WERI-Rb-1 (cell line): Measurements from ENCODE around the gene CASR.

Experiments
- DNase-seq: peaks from one replicate; pipeline ENCODE4 v3.0.0-alpha.2; 2020
- H3K27ac ChIP-seq: fragments of 250-450 bp; sonication (Bioruptor Pico); 2 replicates; pipeline ENCODE4 v1.5.1; 2020; ENCODE audit warnings: mild to moderate bottlenecking, moderate library complexity
- H3K27me3 ChIP-seq: fragments of 250-450 bp; sonication (Bioruptor Pico); 2 replicates; pipeline ENCODE4 v1.5.1; 2021; ENCODE audit warnings: mild to moderate bottlenecking, low read depth, moderate library complexity; ENCODE audit not compliant: insufficient read depth, severe bottlenecking
- H3K36me3 ChIP-seq: fragments of 250-450 bp; sonication (Bioruptor Pico); 2 replicates; pipeline ENCODE4 v1.5.1; 2020; ENCODE audit warnings: mild to moderate bottlenecking, moderate library complexity
- H3K4me3 ChIP-seq: 2 replicates; pipeline ENCODE4 v1.5.1; 2011; ENCODE audit warnings: low read depth, mild to moderate bottlenecking, control low read depth, low read length
- H3K9me3 ChIP-seq: fragments of 250-450 bp; sonication (Bioruptor Pico); 2 replicates; pipeline ENCODE4 v1.5.1; 2021; ENCODE audit warnings: mild to moderate bottlenecking, moderate library complexity; ENCODE audit not compliant: severe bottlenecking
- CTCF ChIP-seq: IDR thresholded peaks from 2 replicates; pipeline ENCODE4 v1.5.1; 2011; ENCODE audit warnings: low read depth, mild to moderate bottlenecking, control low read depth, inconsistent platforms, low read length

CASR gene

GRCh38 chr3:122305818-122306621 lies 122.6 kb downstream of the CASR start:
- DNase-seq, result peak; percentile 31
- Histone ChIP-seq H3K4me3 (no peak overlapping the region), H3K9me3 (no peaks in the 10 kb centered on the region), H3K27me3 (peaks cover 6% of the 10 kb centered on the region), H3K27ac (no peak overlapping the region), H3K36me3 (no peaks in the 10 kb centered on the region)
- peak; percentile 47 for TF ChIP-seq CTCF

- Histone ChIP-seq H3K27ac (no peak overlapping the region), H3K36me3 (no peaks in the 10 kb centered on the region), H3K9me3 (no peaks in the 10 kb centered on the region), H3K27me3 (peaks cover 6% of the 10 kb centered on the region), H3K4me3 (no peak overlapping the region)
- DNase-seq, result no peak
- TF ChIP-seq CTCF, result no peak
These were observed 123.1 kb downstream of the CASR start for GRCh38 chr3:122306622-122306953.

GRCh38 chr3:122307094-122307687 lies 123.7 kb downstream of the CASR start:
- Histone ChIP-seq H3K27ac (no peak overlapping the region), H3K36me3 (no peaks in the 10 kb centered on the region), H3K4me3 (no peak overlapping the region), H3K27me3 (peaks cover 6% of the 10 kb centered on the region), H3K9me3 (no peaks in the 10 kb centered on the region)
- no peak for TF ChIP-seq CTCF
- DNase-seq, result no peak

- Histone ChIP-seq H3K4me3 (no peak overlapping the region), H3K27me3 (peaks cover 6% of the 10 kb centered on the region), H3K9me3 (no peaks in the 10 kb centered on the region), H3K27ac (no peak overlapping the region), H3K36me3 (no peaks in the 10 kb centered on the region)
- no peak for TF ChIP-seq CTCF
- no peak for DNase-seq
These were observed 124.5 kb downstream of the CASR start for GRCh38 chr3:122307976-122308375.

GRCh38 chr3:122310361-122310760 lies 126.9 kb downstream of the CASR start:
- peaks cover 6% of the 10 kb centered on the region for H3K27me3 ChIP-seq
- no peak overlapping the region for H3K27ac ChIP-seq
- no peak for TF ChIP-seq CTCF
- no peak for DNase-seq
- H3K9me3 ChIP-seq, result no peaks in the 10 kb centered on the region
- no peak overlapping the region for H3K4me3 ChIP-seq
- H3K36me3 ChIP-seq, result no peaks in the 10 kb centered on the region
